ENCODE data around the gene PAX3.

Gene PAX3

DNA sequence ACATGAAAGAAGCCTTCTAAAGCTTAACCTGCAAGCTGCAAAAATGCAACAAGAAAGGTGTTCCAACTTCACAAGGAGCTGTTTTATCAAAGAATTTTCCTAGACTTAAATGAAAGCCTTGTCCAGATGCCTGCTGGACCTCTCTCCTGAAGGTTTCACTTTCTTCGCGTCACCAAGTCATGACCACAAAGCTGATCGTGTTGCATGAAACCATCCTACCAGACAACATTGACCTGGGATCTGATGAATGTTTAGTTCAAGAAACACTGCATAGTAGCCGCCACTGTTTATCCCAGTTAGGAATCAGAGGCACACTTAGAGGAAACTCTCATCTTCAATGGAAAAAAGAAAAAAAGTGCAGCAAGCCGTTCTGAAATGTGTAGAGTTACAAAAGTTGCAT, 26.9 kb downstream of the PAX3 start:
- no peak overlapping the region for H3K27ac Mint-ChIP-seq
- H3K36me3 Mint-ChIP-seq, result no peaks in the 10 kb centered on the region
- H3K4me1 Mint-ChIP-seq, result no peaks in the 10 kb centered on the region
- no peak overlapping the region for H3K4me3 Mint-ChIP-seq
- ATAC-seq (no peak), DNase-seq (ENCODE audit: low spot score in 2 of 2) (no peak)
- H3K9me3 Mint-ChIP-seq, result no peaks in the 10 kb centered on the region

DNA sequence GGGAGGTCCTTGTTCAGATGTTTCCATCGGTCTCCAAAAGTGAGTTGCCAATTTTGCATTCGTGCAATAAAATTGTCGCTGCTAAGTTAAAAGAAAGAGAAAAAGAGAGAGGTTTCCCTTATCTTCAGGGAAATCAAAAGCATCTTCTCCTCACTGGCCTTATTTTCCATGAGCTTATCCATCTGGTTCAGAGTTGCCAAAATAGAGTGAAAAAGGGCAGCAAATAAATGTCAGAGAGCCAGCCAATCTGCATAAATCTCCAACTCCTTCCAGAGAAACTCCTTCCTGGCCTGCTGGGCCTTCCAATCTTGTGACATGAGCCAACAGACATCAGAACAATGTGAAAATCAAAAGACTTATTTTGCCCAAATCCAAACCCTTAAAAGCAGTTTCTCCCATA, 28.4 kb downstream of the PAX3 start:
- ATAC-seq, result no peak

DNA sequence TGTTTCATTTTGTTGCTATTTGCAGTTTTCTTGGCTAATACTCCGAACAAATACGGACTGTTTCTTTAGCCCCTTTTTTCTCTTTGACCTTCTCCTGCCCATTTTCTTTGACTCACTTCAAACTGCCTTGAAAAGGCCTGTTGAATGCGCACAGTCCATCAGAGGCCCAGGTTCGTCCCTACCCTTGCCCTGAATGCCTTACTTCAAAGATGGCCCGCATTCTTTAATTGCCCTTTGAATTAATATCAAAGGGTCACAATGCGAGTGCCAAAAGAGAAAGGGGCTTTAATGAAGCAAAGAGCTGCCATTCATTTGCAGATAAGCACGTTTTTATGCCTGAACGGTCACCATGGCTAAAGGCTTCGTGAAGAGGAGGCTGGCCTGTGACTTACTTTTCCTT, 29.7 kb downstream of the PAX3 start:
- no peak for DNase-seq (ENCODE audit: low spot score in 2 of 2)
- Mint-ChIP-seq H3K4me3 (no peak overlapping the region), H3K4me1 (no peaks in the 10 kb centered on the region)

More for the DNA sequence above, 28.4 kb downstream of the PAX3 start:
- no peak for DNase-seq (ENCODE audit: low spot score in 2 of 2)
- Mint-ChIP-seq H3K27ac (no peak overlapping the region), H3K36me3 (no peaks in the 10 kb centered on the region), H3K4me1 (no peaks in the 10 kb centered on the region), H3K4me3 (no peak overlapping the region), H3K9me3 (no peaks in the 10 kb centered on the region)

DNA sequence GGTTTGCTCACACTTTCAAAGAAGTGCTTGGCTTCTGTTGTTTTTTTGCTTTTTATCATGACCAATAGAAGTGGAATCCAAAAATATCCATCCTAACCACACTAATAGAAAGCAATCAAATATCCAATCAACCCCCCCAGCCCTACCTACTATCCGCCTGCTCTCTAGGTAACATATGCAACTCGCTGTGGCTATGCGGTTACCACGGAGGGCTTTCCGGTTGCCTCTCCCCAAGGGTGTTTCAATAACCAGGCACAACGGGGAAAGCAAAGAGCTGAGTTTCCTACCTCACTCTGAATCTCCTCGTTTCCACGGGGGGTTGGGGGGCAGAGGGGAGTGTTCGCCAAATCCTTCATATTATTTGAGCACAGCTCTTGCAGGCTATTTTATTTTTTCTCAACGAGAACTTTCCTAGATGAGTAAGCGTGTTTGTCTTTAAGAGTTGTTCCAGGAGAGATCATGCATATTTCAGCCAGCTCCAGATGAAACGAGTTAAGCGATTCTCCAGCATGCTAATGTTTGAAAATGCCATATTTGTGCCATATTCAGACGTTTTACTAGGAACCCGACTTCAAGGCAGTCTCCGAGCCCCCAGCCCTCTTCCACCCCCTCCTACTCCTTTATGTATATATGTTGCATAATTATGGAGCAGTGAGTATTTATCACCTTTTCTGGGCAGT, 30.3 kb downstream of the PAX3 start:
- DNase-seq (ENCODE audit: low spot score in 2 of 2), result no peak
- H3K9me3 Mint-ChIP-seq, result peaks cover 9% of the 10 kb centered on the region
- H3K4me3 Mint-ChIP-seq, result no peak overlapping the region
- H3K4me1 Mint-ChIP-seq, result no peaks in the 10 kb centered on the region
- H3K36me3 Mint-ChIP-seq, result no peaks in the 10 kb centered on the region
- no peak overlapping the region for H3K27ac Mint-ChIP-seq
- ATAC-seq, result no peak

More for the DNA sequence above, 29.7 kb downstream of the PAX3 start:
- no peaks in the 10 kb centered on the region for H3K36me3 Mint-ChIP-seq
- ATAC-seq, result no peak
- no peak overlapping the region for H3K27ac Mint-ChIP-seq
- H3K9me3 Mint-ChIP-seq, result peaks cover 5% of the 10 kb centered on the region

DNA sequence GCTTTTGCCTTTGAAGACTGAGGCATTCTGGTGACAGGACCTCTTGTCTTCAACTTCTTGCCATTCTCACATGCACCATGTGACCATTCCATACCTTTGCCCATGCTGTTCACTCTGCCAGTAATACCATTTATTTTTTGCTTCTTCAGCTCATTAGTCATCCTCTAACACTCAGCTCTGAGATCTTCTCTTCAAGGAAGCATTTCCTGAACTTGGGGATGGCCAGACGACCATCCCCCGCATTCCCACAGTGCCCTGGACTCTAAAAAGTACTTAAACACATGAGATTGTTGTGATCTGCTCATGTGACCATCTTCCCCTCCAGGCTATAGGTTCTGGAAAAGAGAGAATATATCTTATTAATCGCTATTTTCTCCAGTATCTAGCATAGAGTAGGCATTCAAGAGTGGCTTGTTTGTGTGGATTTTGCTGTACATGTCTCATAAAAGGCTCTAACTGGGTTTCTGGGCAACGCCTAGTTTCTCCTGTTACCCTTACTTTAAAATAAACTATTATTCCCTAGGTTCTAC, 33.9 kb downstream of the PAX3 start:
- Mint-ChIP-seq H3K4me3 (no peak overlapping the region), H3K9me3 (peaks cover 9% of the 10 kb centered on the region), H3K36me3 (no peaks in the 10 kb centered on the region), H3K4me1 (no peaks in the 10 kb centered on the region), H3K27ac (no peak overlapping the region)
- no peak for DNase-seq (ENCODE audit: low spot score in 2 of 2)
- no peak for ATAC-seq

DNA sequence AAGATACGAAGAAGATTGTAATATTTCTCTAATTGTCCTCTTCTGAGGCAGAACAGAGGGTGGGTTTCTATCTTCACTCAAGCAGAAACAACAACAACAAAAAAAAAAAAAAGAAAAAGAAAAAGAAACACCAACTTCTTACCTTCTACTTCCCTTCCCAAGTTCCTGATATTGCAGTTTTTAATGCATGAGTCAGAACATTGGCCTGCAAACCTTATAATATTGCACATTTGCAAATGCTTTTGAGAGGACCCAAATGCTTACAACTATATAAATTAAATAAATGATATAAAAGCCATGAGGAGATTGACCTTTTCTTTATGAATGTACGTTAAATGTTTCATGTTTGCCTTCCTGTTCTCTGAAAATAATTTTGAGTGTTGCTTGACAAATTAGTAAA, 37.3 kb downstream of the PAX3 start:
- H3K9me3 Mint-ChIP-seq, result peaks cover 9% of the 10 kb centered on the region
- no peaks in the 10 kb centered on the region for H3K36me3 Mint-ChIP-seq
- H3K4me1 Mint-ChIP-seq, result no peaks in the 10 kb centered on the region
- no peak overlapping the region for H3K4me3 Mint-ChIP-seq
- no peak overlapping the region for H3K27ac Mint-ChIP-seq
- no peak for ATAC-seq
- no peak for DNase-seq (ENCODE audit: low spot score in 2 of 2)

DNA sequence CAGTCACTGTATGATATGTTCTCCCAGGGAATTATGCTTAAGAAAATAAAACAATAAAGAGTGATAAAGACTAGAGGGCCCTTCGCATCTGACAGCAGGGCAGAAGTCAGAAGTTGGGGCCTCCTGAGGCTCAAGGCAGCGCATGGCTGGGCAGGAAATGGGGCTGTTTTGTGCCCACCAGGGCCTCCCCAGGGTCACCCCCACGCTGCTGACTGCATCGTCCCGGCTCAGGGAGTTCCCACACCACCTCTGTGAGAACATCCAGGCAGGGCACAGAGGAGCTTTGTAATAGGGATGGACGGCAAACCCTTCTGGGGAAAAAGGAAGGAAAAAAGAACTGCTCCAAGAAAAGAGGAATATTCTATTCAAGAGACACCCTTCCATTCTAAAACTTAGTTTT, 41.2 kb downstream of the PAX3 start:
- no peaks in the 10 kb centered on the region for H3K4me1 Mint-ChIP-seq
- H3K9me3 Mint-ChIP-seq, result peaks cover 4% of the 10 kb centered on the region
- H3K36me3 Mint-ChIP-seq, result no peaks in the 10 kb centered on the region
- no peak overlapping the region for H3K27ac Mint-ChIP-seq
- ATAC-seq (no peak), DNase-seq (ENCODE audit: low spot score in 2 of 2) (no peak)
- H3K4me3 Mint-ChIP-seq, result no peak overlapping the region

DNA sequence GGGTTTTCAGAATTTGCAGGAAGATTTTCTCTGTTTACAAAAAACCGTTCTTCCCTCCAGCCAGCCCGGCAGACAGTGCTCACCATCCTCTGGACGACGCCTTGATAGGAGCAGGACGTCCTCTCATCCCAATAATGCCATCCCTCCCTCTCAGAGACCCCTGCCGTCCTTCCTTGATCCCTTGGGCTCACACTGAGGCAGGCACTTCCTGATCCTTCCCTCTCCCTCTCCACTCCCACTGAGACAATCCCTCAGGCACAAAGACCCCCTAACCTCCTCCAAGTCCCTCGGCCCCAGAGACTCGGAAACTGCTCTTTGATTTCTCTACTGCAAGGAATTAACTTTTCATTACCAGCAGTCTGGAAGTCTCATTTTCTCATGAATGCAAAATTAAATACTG, 42.5 kb downstream of the PAX3 start:
- ATAC-seq, result no peak
- no peaks in the 10 kb centered on the region for H3K4me1 Mint-ChIP-seq
- no peaks in the 10 kb centered on the region for H3K36me3 Mint-ChIP-seq

DNA sequence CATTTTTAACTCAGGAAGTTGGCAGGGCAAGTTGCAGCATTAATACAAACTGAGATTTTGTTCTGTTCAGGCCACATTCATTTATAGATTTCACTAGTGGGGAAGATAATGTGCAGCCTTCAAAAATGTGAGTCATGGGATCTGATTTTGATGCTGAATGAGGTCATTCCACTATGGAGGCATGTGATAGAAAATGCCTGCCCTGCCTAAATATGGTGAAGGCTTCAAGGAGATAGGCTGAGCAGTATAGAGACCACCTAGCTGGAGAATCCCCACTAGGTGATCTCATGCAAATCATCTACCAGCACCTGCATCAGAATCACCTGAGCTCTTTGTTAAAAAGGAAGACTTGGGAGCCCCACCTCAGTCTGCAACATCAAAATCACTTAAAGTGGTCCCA, 43.7 kb downstream of the PAX3 start:
- ATAC-seq, result no peak
- no peak for DNase-seq (ENCODE audit: low spot score in 2 of 2)
- Mint-ChIP-seq H3K4me3 (no peak overlapping the region), H3K36me3 (no peaks in the 10 kb centered on the region), H3K9me3 (peaks cover 6% of the 10 kb centered on the region), H3K27ac (no peak overlapping the region), H3K4me1 (no peaks in the 10 kb centered on the region)

More for the DNA sequence above, 42.5 kb downstream of the PAX3 start:
- peaks cover 6% of the 10 kb centered on the region for H3K9me3 Mint-ChIP-seq
- H3K27ac Mint-ChIP-seq, result no peak overlapping the region
- no peak for DNase-seq (ENCODE audit: low spot score in 2 of 2)
- H3K4me3 Mint-ChIP-seq, result no peak overlapping the region

DNA sequence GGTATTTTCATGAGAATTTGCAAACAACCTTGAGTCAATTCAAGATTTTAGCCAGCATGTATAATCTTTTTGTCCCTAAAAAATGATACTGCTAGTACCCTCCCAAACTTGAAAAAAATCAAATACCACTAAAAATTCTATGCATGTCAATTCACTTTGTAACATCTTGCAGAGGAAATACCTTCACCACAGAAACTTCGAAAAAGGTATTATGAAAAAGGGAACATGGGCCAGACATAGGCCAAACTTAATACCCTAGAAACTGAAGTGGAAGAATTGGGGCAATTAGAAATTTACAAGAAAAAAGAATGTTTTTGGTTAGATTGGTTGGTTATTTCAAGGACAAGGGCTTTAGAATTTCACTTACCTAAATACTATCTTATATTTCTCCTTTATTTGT, 48.5 kb downstream of the PAX3 start:
- no peak for ATAC-seq
- DNase-seq (ENCODE audit: low spot score in 2 of 2), result no peak
- Mint-ChIP-seq H3K27ac (no peak overlapping the region), H3K4me3 (no peak overlapping the region), H3K36me3 (no peaks in the 10 kb centered on the region), H3K9me3 (peaks cover 4% of the 10 kb centered on the region), H3K4me1 (no peaks in the 10 kb centered on the region)

DNA sequence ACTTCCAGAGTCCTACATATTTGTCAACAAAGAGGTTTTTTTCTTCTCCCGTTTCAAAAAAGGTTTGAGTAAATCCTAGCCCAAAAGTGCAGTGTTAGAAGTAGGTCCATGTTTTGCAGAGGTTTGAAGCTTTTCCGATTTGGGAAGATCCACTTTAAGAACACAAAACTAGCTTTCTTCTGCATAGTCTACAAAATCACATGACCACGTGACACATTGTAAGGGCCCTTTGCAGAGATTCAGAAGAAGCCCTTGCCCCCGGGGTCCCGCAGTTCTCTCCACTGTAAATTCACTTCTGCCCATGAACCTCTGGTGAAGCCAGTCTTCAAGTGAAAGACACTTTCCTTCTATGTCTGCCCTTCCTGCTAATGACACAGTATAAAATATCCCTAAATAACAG, 49.4 kb downstream of the PAX3 start:
- Mint-ChIP-seq H3K9me3 (peaks cover 4% of the 10 kb centered on the region), H3K4me3 (no peak overlapping the region), H3K27ac (no peak overlapping the region), H3K36me3 (no peaks in the 10 kb centered on the region), H3K4me1 (no peaks in the 10 kb centered on the region)
- DNase-seq (ENCODE audit: low spot score in 2 of 2) (no peak), ATAC-seq (no peak)

DNA sequence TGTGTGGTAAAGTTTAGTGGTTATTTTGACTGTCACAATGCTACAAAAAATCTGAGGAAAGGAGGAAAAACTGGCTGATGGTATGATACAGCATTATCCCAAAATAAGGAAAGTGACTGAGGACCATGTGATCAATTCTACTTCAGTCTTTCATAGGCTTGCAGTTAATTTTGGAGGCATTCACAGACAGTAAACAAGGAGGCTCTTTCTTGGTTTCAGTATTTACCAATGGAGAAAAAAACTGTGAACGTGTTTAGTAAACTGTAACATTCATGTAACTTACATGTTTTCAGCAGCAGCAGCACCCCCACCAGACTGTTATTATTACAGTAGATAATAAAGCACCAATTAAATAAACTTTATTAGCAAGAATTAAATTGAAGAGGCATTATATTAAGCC, 50.0 kb downstream of the PAX3 start:
- Mint-ChIP-seq H3K9me3 (peaks cover 4% of the 10 kb centered on the region), H3K36me3 (no peaks in the 10 kb centered on the region), H3K4me3 (no peak overlapping the region), H3K27ac (no peak overlapping the region), H3K4me1 (no peaks in the 10 kb centered on the region)
- no peak for ATAC-seq
- no peak for DNase-seq (ENCODE audit: low spot score in 2 of 2)

DNA sequence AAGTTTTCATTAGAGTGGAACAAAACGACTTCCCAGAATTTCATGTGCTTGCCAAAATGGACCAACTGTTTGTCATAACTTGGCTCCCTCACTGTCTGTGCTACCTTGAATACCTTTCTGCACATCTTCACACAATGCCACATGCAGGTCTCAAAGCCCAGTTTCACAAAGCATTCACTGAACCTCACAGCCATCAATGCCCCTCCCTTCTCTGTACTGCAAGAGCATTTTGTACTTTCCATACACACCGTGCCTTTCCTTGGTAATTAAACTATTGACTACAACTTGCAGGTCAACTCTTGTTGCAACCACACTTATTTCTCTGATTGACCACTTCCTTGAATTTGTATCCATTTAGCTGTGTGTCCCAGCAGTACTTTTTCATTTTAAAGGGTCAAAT, 50.5 kb downstream of the PAX3 start:
- H3K4me1 Mint-ChIP-seq, result no peaks in the 10 kb centered on the region
- ATAC-seq (no peak), DNase-seq (ENCODE audit: low spot score in 2 of 2) (no peak)
- peaks cover 4% of the 10 kb centered on the region for H3K9me3 Mint-ChIP-seq
- H3K36me3 Mint-ChIP-seq, result no peaks in the 10 kb centered on the region
- H3K27ac Mint-ChIP-seq, result no peak overlapping the region
- H3K4me3 Mint-ChIP-seq, result no peak overlapping the region

DNA sequence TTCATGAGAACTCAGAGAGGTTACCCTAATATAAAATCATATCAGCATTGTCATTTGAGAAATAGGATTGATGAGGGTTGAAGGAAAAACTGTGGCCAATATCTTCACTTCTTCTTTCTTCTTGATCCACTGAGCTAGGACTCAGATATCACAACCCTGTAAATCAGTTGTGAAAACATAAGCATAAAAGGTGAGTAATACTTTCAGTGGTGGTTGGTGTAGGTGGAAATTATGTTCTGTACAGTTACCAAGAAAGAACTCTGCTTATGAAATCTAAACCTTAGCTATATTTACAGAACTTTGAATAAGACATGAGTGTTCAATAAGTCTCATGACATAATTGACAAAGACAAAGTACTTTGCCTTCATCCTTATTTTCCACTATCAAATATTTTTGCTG, 56.3 kb downstream of the PAX3 start:
- DNase-seq (ENCODE audit: low spot score in 2 of 2) (no peak), ATAC-seq (peak; percentile 37)
- H3K36me3 Mint-ChIP-seq, result no peaks in the 10 kb centered on the region
- no peak overlapping the region for H3K27ac Mint-ChIP-seq
- H3K4me3 Mint-ChIP-seq, result no peak overlapping the region
- peaks cover 2% of the 10 kb centered on the region for H3K9me3 Mint-ChIP-seq
- no peaks in the 10 kb centered on the region for H3K4me1 Mint-ChIP-seq

DNA sequence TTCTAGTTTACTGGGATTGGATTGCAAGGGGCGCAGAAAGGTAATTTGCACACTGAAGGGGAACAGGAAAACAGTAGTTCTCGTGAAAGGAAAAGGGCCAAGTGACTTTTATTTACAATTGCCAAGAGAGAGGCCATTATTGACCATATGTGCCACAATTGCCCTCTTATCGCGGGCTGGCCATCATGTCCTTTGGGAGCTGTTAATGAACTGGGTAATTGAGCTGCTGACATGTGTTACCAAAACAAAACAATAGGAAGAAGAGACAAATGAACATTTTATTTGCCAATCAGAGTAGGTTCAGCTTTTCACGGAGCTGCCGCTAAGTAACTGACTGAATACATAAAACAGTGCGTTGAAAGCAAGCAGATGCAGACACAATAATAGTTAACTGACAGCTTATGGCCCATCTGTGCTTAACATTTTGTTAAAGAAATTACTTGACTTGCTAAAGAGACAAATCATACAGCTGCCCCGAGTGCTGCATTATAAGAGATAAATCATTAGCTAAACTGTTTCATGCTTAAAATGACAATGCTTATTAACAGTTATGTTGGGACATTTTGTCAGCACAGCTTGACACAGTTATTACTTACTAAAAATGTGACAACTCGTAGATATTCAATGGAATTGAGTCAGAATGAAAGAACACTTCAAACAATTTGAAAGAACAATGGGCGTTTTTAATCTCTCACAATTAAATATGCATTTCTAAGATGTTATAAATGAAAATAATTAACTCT, 57.5 kb downstream of the PAX3 start:
- DNase-seq (ENCODE audit: low spot score in 2 of 2) (no peak), ATAC-seq (no peak)
- no peak overlapping the region for H3K4me3 Mint-ChIP-seq
- no peaks in the 10 kb centered on the region for H3K36me3 Mint-ChIP-seq
- no peaks in the 10 kb centered on the region for H3K4me1 Mint-ChIP-seq
- no peak overlapping the region for H3K27ac Mint-ChIP-seq
- peaks cover 2% of the 10 kb centered on the region for H3K9me3 Mint-ChIP-seq

DNA sequence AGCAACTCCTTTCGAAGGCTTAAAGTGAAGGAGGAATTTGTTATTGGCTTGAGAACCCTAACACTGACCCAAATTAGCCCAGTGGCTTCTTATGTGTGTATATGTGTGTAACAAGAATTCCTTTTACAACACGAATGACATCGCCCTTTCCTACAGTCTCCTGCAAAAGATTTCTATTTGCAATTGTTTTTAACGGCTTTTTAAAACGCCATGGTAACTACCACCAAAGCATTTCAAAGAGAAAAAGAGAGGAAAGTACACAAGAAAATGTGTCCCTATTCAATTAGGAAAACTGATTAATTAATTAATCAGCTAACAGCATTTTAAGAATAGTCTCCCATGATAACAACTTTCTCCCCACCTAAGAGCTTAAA, 58.1 kb downstream of the PAX3 start:
- H3K36me3 Mint-ChIP-seq, result no peaks in the 10 kb centered on the region
- H3K4me3 Mint-ChIP-seq, result no peak overlapping the region
- no peak overlapping the region for H3K27ac Mint-ChIP-seq
- DNase-seq (ENCODE audit: low spot score in 2 of 2) (no peak), ATAC-seq (no peak)
- peaks cover 2% of the 10 kb centered on the region for H3K9me3 Mint-ChIP-seq
- no peaks in the 10 kb centered on the region for H3K4me1 Mint-ChIP-seq
